GM18870 (cell line): ENCODE results near the gene SLC35E1.

Experiments
- ATAC-seq: cut with Tn5 transposase; IDR thresholded peaks from one replicate; pipeline ENCODE4 v1.9.1; 2021; ENCODE audit warnings: moderate library complexity; ENCODE audit not compliant: unreplicated experiment

SLC35E1 gene

GRCh38 chr19:16504271-16504670, 67.9 kb downstream of the SLC35E1 start:
- ATAC-seq = no peak
